Middle frontal gyrus (tissue), 1 donor: ENCODE measurements around the gene ZNF521.

Experiments
- DNase-seq: peaks from one replicate; pipeline ENCODE4 v3.0.0-alpha.2; 2015; ENCODE audit warnings: low spot score; ENCODE audit errors: extremely low spot score

ZNF521 gene

DNA sequence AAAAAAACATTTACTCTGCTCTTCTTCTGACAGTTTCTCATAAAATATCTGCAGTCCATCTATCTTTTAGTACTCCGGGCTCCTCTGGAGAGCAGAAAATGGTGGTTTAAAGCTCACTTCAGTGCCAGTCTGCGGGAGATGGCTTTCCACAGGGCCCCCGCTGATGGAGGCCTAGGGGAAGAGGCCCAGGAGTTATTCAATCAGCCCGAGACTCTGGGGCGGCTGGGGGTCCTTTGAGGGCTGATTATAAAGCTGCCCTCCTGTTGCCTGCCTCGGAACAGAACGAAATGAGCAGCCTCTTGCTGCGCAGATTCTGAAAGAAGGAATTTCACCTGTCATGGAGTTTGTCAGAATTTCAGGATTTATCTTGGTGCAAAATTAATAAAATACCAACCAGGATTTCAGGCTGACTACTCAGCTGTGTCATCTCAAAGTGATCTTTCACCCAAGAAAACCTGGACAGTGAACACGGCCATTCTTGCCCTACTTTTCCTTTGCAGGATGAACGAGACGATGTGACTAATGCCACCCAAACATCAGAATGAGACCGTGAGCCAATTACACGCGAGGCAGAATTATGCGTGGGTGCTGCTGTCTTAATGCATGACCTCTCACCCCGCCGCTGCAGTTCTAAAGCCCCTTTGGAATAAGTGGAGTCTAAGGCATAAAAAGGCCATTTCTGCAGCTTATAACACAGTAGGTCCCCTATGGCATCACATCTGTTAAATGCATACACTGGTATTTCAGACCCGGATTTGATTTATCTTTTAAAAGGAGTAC is 273.8 kb downstream of the ZNF521 start:
- DNase-seq = no peak

DNA sequence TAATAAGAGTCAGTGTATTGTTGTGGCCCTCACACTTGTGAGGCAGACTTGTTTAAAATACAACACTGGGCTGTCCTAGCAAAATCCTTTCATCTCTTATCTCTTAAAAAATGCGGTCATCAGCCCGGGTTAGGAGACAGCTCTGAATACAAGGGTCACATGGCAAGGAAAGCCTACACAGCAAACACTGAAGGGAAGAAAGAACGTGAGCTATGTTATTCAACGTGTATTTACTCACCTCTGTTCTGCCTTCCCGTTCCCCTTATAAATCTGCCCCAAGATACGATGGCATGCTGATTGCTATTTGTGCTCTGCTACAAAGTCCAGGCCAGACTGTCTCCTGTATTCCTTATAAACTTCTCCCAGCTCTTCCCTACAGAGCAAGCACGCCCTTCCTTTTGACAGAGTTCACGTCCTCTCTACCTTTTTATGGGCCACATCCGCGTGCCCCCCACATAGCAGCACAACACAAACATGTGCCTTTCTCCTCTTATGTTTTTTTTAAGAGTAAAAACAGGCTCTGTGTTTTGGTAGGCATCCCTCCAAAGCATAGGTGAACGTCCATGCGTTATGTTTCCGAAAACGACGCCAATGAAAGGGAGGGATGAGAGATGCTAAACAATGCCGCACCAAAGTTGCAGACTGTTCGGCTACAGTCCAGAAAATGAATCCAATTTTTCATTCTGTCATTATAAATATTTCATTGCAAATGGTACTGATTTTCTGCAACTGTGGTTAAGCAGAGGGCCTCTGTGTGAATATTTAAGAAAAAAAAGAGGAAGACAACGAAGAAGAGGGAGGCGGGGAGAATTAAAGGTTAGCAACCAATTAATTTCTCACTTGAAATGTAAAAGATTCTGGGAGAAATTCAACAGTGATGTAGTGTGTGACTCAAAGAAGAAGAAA is 274.7 kb downstream of the ZNF521 start:
- DNase-seq = no peak

GRCh38 chr18:25075783-25076182 is 276.2 kb downstream of the ZNF521 start:
- no peak for DNase-seq

GRCh38 chr18:25075331-25075730 is 276.6 kb downstream of the ZNF521 start:
- no peak for DNase-seq

DNA sequence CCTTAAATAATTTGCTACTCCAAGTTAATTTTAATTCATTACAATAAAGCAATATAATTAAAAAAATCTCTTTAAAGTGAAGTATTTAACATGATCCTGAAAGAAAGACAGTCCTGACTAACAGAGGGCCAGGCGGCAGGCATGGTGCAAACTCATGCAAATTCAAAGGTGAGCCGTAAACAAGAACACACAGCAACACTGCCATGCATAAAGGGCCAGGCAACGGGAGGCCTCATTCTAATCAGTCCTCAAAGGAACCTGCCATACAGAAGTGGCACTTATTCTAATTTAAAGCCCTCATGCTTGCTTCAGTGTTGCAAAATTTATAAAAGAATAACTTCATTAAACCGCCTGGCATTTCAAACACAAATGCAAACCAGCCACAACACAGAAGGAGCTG is 277.0 kb downstream of the ZNF521 start:
- no peak for DNase-seq

DNA sequence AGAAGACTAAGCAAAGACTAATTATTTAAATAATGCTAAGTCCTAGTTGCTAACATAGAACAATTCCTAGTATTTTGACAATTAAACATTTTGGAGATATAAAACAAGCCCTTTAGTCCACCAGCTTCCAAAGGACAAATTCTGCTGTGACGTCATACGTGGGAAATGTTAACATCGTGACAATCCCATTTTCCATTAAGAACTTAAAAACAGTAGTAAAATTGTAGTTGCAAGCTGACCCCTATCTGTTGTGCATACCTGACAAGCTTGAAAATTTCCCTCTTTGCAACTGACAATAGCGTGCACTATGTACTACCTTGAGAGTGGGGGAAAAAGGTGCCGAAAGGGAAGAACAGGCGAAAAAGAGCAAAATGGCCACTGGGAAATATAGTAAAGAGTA is 279.8 kb downstream of the ZNF521 start:
- no peak for DNase-seq

- no peak for DNase-seq
These were observed 284.5 kb downstream of the ZNF521 start for GRCh38 chr18:25067275-25068025.

DNA sequence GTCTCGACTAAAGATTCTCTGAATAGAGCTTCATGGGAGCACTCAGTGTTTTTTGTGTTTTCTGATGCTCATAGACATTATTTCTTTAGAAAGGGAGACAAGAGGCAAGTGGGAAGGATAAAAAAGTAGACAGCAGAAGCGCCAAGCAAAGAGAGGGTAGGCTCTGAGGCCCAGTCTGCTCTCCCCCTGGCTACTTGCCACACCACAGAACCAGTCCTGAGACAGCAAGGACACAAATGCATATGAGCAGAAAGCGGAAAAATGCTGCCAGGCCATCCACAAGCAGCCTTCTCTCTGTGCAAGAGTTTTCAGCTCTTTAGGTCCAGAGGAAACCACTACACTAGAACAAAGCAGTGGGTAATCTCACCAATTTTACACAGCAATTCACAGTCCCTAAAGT is 285.4 kb downstream of the ZNF521 start:
- DNase-seq = no peak

- no peak for DNase-seq
These were observed 289.2 kb downstream of the ZNF521 start for GRCh38 chr18:25062720-25063119.

DNA sequence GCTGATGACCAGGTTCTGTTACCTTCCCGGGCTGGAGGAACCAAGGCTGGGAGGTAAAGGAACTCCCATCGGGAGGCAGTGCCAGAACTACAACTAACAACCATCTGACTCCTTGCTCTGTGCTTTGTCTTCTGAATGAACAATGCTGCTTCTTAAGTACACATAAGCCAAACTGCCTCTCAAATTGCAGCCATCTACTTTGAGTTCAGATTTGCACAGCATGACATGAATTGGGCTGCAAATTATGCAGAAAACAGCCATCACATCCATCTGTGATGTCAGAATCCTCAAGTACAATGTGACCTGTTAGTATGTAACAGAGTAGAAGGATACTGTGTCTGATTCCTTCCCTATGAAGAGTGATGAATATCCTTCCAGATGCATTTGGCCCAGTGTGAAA is 290.6 kb downstream of the ZNF521 start:
- DNase-seq = no peak

GRCh38 chr18:25058521-25058920 is 293.4 kb downstream of the ZNF521 start:
- DNase-seq = no peak

DNA sequence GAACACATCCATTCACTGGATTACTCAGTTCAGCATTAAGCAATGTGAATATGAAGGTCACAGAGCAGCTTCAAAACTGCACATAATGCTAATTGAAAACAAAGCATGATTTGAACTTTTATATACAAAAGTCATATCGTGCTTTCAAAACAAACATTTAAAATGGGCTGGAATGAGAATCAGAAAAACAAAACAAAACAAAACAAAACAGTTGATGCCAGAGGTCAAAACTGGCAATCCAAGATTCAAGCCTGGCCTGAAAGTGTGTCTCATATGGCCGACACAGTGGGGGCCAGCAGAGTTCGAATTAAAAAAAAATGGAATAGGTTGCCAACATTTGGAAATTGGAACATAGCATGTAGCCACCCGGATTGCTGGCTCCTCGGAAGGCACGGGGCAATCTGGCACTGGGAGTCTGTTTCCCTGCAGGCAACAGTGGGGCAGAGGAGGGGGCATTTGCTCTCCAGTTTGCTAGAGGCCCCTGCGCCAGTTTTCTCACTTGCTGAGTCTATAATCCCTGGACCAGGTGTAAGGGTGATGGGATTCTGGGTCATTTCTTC is 294.4 kb downstream of the ZNF521 start:
- DNase-seq = no peak

DNA sequence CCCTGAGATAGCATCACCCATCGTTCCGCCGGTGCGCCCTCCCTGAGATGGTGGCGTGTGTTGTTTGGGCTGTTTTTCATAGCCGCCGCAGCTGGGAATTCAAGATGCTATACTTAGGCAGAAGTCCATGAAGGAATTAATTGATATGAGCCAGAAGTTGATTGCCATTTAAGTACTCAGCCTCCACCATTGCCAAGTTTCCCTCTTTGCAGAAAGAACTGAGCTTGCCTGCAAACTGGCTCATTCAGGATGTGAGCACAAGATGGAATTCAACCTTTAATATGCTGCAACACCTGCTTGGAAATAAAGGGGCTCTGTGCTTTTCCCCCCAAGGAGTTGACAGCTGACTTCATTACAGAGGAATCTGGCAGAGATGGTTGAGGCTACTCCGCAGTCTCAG is 295.5 kb downstream of the ZNF521 start:
- DNase-seq = no peak

- DNase-seq = no peak
These were observed 296.9 kb downstream of the ZNF521 start for GRCh38 chr18:25055076-25055475.

DNA sequence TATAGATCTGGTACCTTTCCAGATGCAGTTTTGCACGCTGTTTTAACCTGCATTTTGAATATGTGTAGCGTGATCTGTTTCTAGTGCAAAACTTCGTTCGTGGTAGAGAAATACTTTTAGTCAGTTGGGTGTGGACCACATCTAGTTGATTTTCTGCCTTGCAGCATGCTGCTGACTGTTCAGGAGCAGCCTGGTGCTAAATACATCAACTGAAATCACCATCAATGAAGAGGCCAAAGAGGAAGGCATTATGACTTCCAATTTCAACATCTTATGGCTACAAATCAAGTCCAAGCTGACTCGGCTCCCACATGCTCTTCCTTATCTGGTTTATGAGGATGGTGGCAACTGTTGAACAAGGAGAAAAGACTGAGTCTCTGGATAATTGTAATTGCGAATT is 298.5 kb downstream of the ZNF521 start:
- DNase-seq = no peak

DNA sequence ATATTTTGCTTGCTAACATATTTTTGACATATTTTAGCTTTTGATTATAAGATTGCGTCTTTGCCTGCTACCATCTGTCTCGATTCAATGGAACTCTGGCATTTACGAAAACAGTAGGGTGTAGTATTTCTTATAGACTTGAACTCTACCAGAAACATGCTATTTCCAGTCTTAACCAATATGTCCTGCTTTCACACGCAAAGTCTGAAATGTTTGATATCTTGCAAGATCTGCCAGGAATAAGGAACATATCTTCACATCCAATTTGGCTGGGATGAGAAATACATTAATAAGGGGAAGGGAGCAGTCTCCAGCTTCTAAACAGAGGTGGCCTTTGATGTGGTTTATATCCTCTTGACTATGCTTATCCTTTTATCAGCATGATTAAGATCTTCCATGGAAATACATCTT is 299.4 kb downstream of the ZNF521 start:
- DNase-seq = no peak

DNA sequence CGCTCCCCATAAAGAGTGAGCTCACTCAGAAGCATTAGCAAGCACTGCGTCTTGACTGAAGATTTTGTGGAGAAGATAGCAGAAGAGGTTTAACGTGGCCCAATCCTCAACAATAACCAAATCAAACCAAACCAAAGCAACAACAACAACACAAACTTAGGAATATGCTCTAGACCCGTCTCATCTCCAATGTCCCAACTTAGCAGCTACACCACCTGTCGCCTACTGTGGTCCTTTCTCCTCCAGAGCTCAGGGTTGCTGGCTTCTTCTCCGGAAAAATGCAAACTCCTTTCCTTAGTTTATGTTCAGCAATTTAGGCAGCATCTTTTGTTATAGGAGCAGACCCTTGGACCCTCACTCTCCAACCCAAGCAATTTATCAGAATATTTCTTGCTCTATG is 301.4 kb downstream of the ZNF521 start:
- DNase-seq = no peak

- no peak for DNase-seq
These were observed 304.0 kb downstream of the ZNF521 start for GRCh38 chr18:25047983-25048382.

GRCh38 chr18:25047421-25047820 is 304.5 kb downstream of the ZNF521 start:
- DNase-seq = no peak

DNA sequence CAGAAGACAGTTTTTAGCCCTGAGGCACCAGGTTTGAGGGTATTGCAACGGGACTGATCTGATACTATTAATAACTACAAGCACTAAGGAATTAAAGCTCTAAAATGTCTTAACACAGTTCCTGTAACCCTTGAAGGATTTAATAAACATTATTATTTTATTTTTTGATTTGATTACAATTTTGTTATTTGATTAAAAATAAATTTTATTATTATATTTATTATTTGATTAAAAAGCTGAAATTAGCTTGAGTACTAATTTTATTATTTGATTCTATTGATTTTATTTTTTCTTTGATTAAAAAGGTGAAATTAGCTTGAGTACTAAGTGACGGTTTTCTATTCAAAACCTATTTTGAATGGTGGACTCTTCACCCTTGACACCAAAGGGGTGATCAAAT is 307.3 kb downstream of the ZNF521 start:
- DNase-seq = no peak

DNA sequence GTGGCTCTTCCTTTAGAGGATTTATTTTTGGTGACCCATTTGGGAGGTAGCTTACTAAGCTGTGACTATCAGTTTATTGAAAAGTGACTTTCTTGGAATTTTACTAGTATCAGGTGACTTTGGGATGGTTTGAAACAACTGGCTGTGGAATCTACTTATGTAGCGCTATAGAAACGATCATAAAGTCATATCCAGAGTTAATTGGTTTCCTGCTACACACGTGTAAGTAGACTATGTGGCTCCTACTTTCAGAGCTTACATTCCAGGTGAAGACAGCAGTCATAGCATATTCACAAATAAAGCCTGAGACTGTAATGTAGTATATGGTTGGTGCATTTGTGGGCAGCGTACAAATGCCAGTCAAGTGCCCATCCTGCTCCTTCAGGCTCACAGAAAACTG is 308.9 kb downstream of the ZNF521 start:
- no peak for DNase-seq

DNA sequence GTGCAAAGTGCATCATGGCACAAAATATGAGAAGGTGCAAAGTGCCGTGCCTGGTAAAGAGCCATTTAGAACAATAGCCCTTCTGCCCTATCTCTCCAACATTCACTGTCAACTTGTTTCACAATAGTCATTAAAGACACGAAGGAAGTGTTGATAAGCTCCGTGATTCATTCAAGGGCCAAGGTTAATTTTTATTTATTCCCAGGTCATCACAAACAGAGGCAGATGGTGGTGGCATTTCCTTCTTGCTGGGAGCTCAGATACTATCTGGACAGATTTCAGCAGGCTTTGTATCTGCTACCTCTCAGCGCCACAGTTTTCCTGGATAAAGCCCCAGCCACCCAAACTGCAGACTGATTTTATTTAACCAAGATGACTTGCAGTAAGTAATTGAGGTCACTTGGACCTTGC is 309.3 kb downstream of the ZNF521 start:
- no peak for DNase-seq
